Trophoblast cell (in vitro differentiated cells and primary cell): ENCODE measurements around the gene HS2ST1.
A peak's percentile ranks its signal among the peaks of the same experiment; 100 is the strongest.

Experiments used
- DNase-seq, 2 donors: peaks; one replicate each; pipeline ENCODE4 v3.0.0-alpha.2; 2016
- H2AFZ ChIP-seq: 2 replicates; pipeline ENCODE4 v1.6.1; 2013; ENCODE audit warnings: low read length, moderate library complexity, mild to moderate bottlenecking; ENCODE audit not compliant: insufficient read depth, poor library complexity
- H2AK5ac ChIP-seq: 2 replicates; pipeline ENCODE4 v1.6.1; 2013; ENCODE audit warnings: mild to moderate bottlenecking, low read length
- H2BK120ac ChIP-seq: 2 replicates; pipeline ENCODE4 v1.6.1; 2013; ENCODE audit warnings: low read length, mild to moderate bottlenecking, moderate library complexity; ENCODE audit not compliant: insufficient read depth, poor library complexity
- H2BK12ac ChIP-seq: 2 replicates; pipeline ENCODE4 v1.6.1; 2013; ENCODE audit warnings: mild to moderate bottlenecking, low read length, moderate library complexity
- H2BK5ac ChIP-seq: 2 replicates; pipeline ENCODE4 v1.6.1; 2013; ENCODE audit warnings: low read length, low read depth, moderate library complexity, mild to moderate bottlenecking; ENCODE audit not compliant: poor library complexity
- H3K14ac ChIP-seq: 2 replicates; pipeline ENCODE4 v1.6.1; 2013; ENCODE audit warnings: mild to moderate bottlenecking, low read length
- H3K18ac ChIP-seq: 2 replicates; pipeline ENCODE4 v1.6.1; 2013; ENCODE audit warnings: mild to moderate bottlenecking, low read length
- H3K23ac ChIP-seq: 2 replicates; pipeline ENCODE4 v1.6.1; 2013; ENCODE audit warnings: low read length
- H3K27ac ChIP-seq: 2 replicates; pipeline ENCODE4 v1.5.1; 2013; ENCODE audit warnings: low read depth, mild to moderate bottlenecking, inconsistent platforms, low read length, moderate library complexity
- H3K27me3 ChIP-seq: 2 replicates; pipeline ENCODE4 v1.6.1; 2013; ENCODE audit warnings: inconsistent platforms, mild to moderate bottlenecking, low read length, moderate library complexity; ENCODE audit not compliant: insufficient read depth
- H3K36me3 ChIP-seq, 2 experiments: 1 replicate in 1 of 2; 2 replicates in 1 of 2; pipeline ENCODE4 v1.6.1; 2013; ENCODE audit warnings: low read length in 2 of 2, mild to moderate bottlenecking in 2 of 2, moderate library complexity in 1 of 2; ENCODE audit not compliant: insufficient read depth in 2 of 2, control insufficient read depth in 1 of 2
- H3K4ac ChIP-seq: 2 replicates; pipeline ENCODE4 v1.6.1; 2013; ENCODE audit warnings: low read depth, mild to moderate bottlenecking, low read length, moderate library complexity
- H3K4me1 ChIP-seq, 2 experiments: 1 replicate in 1 of 2; 2 replicates in 1 of 2; pipeline ENCODE4 v1.6.1; 2013; ENCODE audit warnings: low read length in 2 of 2, mild to moderate bottlenecking in 2 of 2, moderate library complexity in 1 of 2; ENCODE audit not compliant: insufficient read depth in 2 of 2, control insufficient read depth in 1 of 2
- H3K4me2 ChIP-seq: 2 replicates; pipeline ENCODE4 v1.6.1; 2013; ENCODE audit warnings: inconsistent platforms, mild to moderate bottlenecking, low read length, moderate library complexity
- H3K4me3 ChIP-seq: 2 replicates; pipeline ENCODE4 v1.5.1; 2013; ENCODE audit warnings: mild to moderate bottlenecking, low read depth, low read length, inconsistent platforms
- H3K79me1 ChIP-seq: one replicate; pipeline ENCODE4 v1.6.1; 2013; ENCODE audit warnings: low read length
- H3K79me2 ChIP-seq: 2 replicates; pipeline ENCODE4 v1.6.1; 2013; ENCODE audit warnings: low read length, mild to moderate bottlenecking; ENCODE audit not compliant: control insufficient read depth, insufficient read depth, poor library complexity
- H3K9ac ChIP-seq: 2 replicates; pipeline ENCODE4 v1.6.1; 2013; ENCODE audit warnings: mild to moderate bottlenecking, low read length
- H3K9me3 ChIP-seq: 2 replicates; pipeline ENCODE4 v1.6.1; 2013; ENCODE audit warnings: low read depth, mild to moderate bottlenecking, control low read depth, inconsistent platforms, low read length; ENCODE audit not compliant: insufficient read depth
- H4K12ac ChIP-seq: 2 replicates; pipeline ENCODE4 v1.6.1; 2013; ENCODE audit warnings: low read depth, mild to moderate bottlenecking, low read length, moderate library complexity
- H4K8ac ChIP-seq: 2 replicates; pipeline ENCODE4 v1.6.1; 2013; ENCODE audit warnings: low read depth, mild to moderate bottlenecking, low read length, moderate library complexity
- H4K91ac ChIP-seq: one replicate; pipeline ENCODE4 v1.6.1; 2013; ENCODE audit warnings: low read depth, mild to moderate bottlenecking, low read length, moderate library complexity
- WGBS: extraction: QIAGEN DNeasy Blood & Tissue Kit; methylation state at CpG from one replicate; pipeline ENCODE4 v1.1.7; 2013; ENCODE audit warnings: missing lambda C conversion rate; ENCODE audit not compliant: insufficient read length, insufficient coverage; ENCODE audit errors: extremely low coverage; 5-methylcytosine and 5-hydroxymethylcytosine counted together

Gene HS2ST1

GRCh38 chr1:86924324-86924960 lies 10.0 kb downstream of the HS2ST1 start:
- Histone ChIP-seq H4K8ac (no peak overlapping the region), H4K12ac (no peak overlapping the region), H3K14ac (no peak overlapping the region), H3K79me2 (no peaks in the 10 kb centered on the region), H2AK5ac (no peak overlapping the region), H3K23ac (no peak overlapping the region), H3K18ac (peak overlapping the region; percentile 53), H3K4ac (peak overlapping the region; percentile 79), H3K9ac (no peak overlapping the region), H3K27ac (no peak overlapping the region), H3K79me1 (no peaks in the 10 kb centered on the region), H2BK120ac (no peak overlapping the region), H4K91ac (no peak overlapping the region), H3K4me2 (no peak overlapping the region), H2BK5ac (no peak overlapping the region), H3K9me3 (peaks cover 6% of the 10 kb centered on the region), H3K27me3 (no peaks in the 10 kb centered on the region), H2BK12ac (no peak overlapping the region), H3K4me3 (no peak overlapping the region), H3K4me1 (no peaks in the 10 kb centered on the region), H3K36me3 (peaks cover 0 to 4% of the 10 kb centered on the region in 2 experiments), H2AFZ (no peak overlapping the region)
- no CpG with 5 or more reads among the region's 8 CpGs for WGBS
- no peak for DNase-seq

- no peak for DNase-seq
- Histone ChIP-seq H3K23ac (no peak overlapping the region), H3K4me2 (no peak overlapping the region), H3K79me1 (no peaks in the 10 kb centered on the region), H3K27ac (no peak overlapping the region), H3K4me1 (no peaks in the 10 kb centered on the region), H2BK12ac (no peak overlapping the region), H2BK5ac (no peak overlapping the region), H3K4ac (no peak overlapping the region), H4K91ac (no peak overlapping the region), H2AK5ac (no peak overlapping the region), H3K4me3 (no peak overlapping the region), H3K79me2 (no peaks in the 10 kb centered on the region), H4K8ac (no peak overlapping the region), H3K27me3 (no peaks in the 10 kb centered on the region), H3K14ac (no peak overlapping the region), H3K36me3 (peaks cover 0 to 4% of the 10 kb centered on the region in 2 experiments), H4K12ac (no peak overlapping the region), H3K9me3 (peaks cover 6% of the 10 kb centered on the region), H2AFZ (no peak overlapping the region), H3K9ac (no peak overlapping the region), H3K18ac (no peak overlapping the region), H2BK120ac (no peak overlapping the region)
- no CpG with 5 or more reads among the region's 1 CpG for WGBS
Measured at GRCh38 chr1:86925742-86926141, 11.3 kb downstream of the HS2ST1 start.

- peaks cover 6% of the 10 kb centered on the region for H3K9me3 ChIP-seq
- H4K8ac ChIP-seq, result no peak overlapping the region
- no peak overlapping the region for H3K4me2 ChIP-seq
- peaks cover 0 to 4% of the 10 kb centered on the region in 2 experiments for H3K36me3 ChIP-seq
- no peak overlapping the region for H3K4me3 ChIP-seq
- H4K12ac ChIP-seq, result no peak overlapping the region
- no peaks in the 10 kb centered on the region for H3K79me1 ChIP-seq
- no peak overlapping the region for H3K23ac ChIP-seq
- no peak overlapping the region for H2BK5ac ChIP-seq
- no CpG with 5 or more reads among the region's 1 CpG for WGBS
- H2AK5ac ChIP-seq, result no peak overlapping the region
- H3K79me2 ChIP-seq, result no peaks in the 10 kb centered on the region
- H3K14ac ChIP-seq, result no peak overlapping the region
- no peaks in the 10 kb centered on the region for H3K4me1 ChIP-seq
- H3K18ac ChIP-seq, result no peak overlapping the region
- no peaks in the 10 kb centered on the region for H3K27me3 ChIP-seq
- no peak overlapping the region for H3K27ac ChIP-seq
- H3K4ac ChIP-seq, result no peak overlapping the region
- no peak overlapping the region for H3K9ac ChIP-seq
- DNase-seq, result peak in 1 of 2 donors; percentile 7
- H2BK12ac ChIP-seq, result no peak overlapping the region
- no peak overlapping the region for H2AFZ ChIP-seq
- H2BK120ac ChIP-seq, result no peak overlapping the region
- H4K91ac ChIP-seq, result no peak overlapping the region
Measured at GRCh38 chr1:86926883-86927282, 12.4 kb downstream of the HS2ST1 start.

- Histone ChIP-seq H3K4me2 (no peak overlapping the region), H3K27ac (no peak overlapping the region), H3K4ac (no peak overlapping the region), H3K27me3 (no peaks in the 10 kb centered on the region), H4K91ac (no peak overlapping the region), H3K79me1 (no peaks in the 10 kb centered on the region), H2AFZ (no peak overlapping the region), H2BK12ac (no peak overlapping the region), H4K8ac (no peak overlapping the region), H3K9me3 (peaks cover 6% of the 10 kb centered on the region), H3K79me2 (no peaks in the 10 kb centered on the region), H4K12ac (no peak overlapping the region), H3K36me3 (peaks cover 0 to 4% of the 10 kb centered on the region in 2 experiments), H3K4me3 (no peak overlapping the region), H3K4me1 (no peaks in the 10 kb centered on the region), H3K14ac (no peak overlapping the region), H2BK120ac (no peak overlapping the region), H3K23ac (no peak overlapping the region), H2BK5ac (no peak overlapping the region), H3K18ac (no peak overlapping the region), H3K9ac (no peak overlapping the region), H2AK5ac (no peak overlapping the region)
- WGBS, result no CpG with 5 or more reads among the region's 1 CpG
- DNase-seq, result no peak
Measured at GRCh38 chr1:86928819-86929218, 14.4 kb downstream of the HS2ST1 start.
